Stimulated activated CD4-positive, alpha-beta T cell treated with anti-CD3 and anti-CD28 coated beads, Interleukin-1b, Interleukin-23, amount 100 ng/mL, for 4 hours (primary cell): ENCODE results near the gene NF2.

ENCODE experiments used
- DNase-seq, 2 donors: peaks; one replicate each; pipeline ENCODE4 v3.0.0-alpha.2; 2020; ENCODE audit warnings: low read depth in 2 of 2

The NF2 gene

GRCh38 chr22:29702000-29702930 is 98.8 kb downstream of the NF2 start:
- DNase-seq = no peak

DNA sequence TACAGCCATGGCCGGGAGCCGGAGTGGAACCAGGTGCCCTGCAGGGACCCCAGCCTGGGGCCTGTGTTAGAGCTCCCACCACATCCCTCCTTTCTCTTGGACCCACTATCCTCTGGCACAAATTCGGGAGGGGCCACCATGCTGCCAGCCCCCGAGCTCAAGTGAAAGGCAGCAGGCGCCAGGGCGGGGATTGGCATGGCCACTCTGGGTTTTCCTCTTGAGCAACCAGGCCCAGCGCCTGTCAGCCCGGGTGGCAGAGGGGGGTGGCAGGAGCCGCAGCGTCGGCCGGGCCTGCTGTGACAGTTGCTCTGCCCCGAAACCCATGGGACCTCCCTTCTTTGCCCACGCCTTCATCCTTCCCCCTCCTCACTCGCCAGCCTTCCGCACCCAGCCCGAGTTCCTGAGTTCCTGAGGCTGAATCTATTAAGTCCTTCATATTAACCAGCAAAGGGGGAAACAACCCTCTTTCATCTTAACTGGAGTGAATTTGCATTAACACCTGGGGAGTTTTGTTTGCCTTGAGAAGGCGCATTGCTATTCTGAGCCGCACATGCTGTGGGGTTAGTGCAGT is 99.6 kb downstream of the NF2 start:
- no peak for DNase-seq

- no peak for DNase-seq
Measured at GRCh38 chr22:29703569-29704195, 100.2 kb downstream of the NF2 start.

DNA sequence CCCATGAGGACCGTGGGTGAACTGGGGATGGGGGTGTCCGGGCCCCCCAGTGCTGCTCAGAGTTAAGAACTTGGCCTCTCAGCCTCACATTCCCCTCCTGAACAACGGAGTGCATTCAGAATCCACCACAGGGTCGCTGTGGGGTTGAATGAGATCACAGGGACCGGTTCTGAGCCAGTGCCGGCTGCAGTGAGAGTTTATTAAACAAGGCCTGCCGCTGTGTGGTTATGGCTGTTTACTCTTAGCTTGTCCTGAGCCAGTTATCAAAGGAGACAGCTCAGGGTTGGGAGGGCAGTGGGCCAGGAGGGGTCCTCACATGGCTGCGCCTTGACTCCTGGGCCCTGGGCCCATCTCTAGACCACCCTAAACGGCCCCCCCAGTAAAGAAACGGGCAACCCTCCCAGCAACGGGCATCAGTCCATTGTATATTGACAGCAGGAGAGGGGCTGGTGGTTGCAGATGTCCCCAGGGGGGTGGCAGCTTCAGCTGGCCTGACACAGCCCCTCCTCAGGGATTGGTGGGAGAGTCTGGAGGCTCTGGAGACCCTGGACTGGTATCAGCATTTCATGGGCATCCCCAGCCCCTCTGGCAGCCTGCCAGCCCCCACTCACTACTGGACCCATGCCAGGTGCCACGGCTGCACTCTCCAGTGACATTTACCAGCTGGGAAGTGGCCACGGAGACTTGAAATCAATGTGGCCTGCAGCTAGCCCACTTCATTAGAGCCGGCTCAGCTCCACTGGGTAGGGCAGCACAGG is 101.3 kb downstream of the NF2 start:
- no peak for DNase-seq

GRCh38 chr22:29705651-29706050 is 102.2 kb downstream of the NF2 start:
- no peak for DNase-seq

- DNase-seq = no peak
Measured at GRCh38 chr22:29706486-29706885, 103.1 kb downstream of the NF2 start.

- no peak for DNase-seq
Measured at GRCh38 chr22:29707010-29707409, 103.6 kb downstream of the NF2 start.

GRCh38 chr22:29707471-29707870 is 104.0 kb downstream of the NF2 start:
- DNase-seq = no peak

GRCh38 chr22:29710193-29710592 is 106.8 kb downstream of the NF2 start:
- no peak for DNase-seq

DNA sequence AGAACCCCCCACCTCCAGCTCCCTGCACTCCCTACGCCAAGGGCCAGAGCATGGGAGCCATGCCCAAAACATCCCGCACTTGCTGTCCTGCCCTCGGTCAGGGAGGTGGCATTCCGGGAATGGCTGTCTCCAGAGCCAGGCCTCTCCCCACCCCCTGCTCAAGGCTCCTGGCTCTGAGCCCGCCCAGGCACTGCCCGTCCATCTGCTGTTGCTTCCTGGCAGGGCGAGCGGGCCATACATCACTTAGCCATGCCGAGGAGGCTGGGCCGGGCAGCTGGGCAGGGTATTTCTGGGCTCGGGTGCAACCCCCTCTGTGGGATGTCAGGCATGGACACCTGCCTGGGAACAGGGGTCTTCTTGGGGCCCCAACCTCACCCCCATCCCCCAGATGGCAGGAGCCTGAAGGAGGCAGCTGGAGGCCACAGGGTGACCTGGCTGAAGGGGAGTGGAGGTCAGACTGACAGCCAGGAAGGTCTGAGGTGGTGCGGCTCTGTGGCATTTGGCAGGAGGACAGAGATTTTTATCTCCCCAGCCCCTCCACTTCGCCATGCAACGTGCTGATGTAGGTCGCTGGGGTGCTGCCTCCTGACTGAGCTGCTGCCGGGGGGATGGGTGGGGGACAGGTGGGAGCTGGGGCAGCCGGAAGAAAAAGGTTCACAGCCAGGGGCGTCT is 107.6 kb downstream of the NF2 start:
- DNase-seq = no peak

GRCh38 chr22:29712119-29712518 is 108.7 kb downstream of the NF2 start:
- DNase-seq = no peak

DNA sequence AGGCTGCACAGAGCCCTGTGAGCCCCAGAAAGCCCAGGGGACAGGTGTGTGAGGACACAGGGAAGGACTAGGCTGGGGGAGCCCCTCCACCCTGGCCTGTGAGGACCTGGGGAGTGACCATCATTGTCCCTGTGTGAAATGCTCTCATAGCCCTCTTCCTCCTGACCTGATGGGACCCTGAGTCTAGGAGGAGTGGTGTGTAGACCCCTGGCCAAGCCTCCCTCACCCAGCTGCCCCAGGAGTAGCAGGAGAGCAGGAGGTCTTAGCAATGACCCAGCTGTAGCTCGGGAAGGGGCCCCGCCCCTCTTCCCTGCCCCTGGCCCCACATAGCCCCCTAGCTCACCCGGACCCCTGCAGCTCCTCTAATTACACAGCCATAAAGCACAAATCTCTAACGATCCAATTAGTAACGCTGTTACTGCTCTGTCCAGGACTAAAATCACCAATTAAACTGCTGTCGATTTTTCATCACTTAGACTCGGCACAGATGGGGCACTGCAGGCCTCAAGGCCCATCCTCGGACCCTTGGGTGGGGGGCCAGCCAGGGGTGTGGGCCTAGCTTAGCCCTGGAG is 109.8 kb downstream of the NF2 start:
- no peak for DNase-seq

GRCh38 chr22:29715240-29715639 is 111.8 kb downstream of the NF2 start:
- no peak for DNase-seq

DNA sequence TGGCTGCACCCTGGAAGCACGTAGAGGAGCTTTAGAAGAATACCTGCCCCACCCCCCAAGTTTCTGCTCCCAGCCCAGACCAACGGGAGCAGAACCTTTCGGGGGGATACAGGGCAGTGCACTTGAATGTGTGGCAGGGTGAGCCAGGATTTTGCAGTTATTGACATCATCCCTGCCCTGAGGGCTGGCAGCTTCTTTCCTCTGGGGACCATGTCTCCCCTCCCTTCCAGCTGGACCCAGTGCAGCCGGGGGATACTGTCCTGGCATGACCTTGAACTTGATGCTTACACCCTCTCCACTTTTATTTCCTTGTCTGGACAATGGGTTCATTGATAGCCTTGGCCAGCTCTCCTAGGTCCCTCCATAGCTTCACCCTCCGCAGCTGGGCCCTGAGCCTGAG is 112.3 kb downstream of the NF2 start:
- DNase-seq = no peak

GRCh38 chr22:29716814-29717545 is 113.5 kb downstream of the NF2 start:
- DNase-seq = no peak

DNA sequence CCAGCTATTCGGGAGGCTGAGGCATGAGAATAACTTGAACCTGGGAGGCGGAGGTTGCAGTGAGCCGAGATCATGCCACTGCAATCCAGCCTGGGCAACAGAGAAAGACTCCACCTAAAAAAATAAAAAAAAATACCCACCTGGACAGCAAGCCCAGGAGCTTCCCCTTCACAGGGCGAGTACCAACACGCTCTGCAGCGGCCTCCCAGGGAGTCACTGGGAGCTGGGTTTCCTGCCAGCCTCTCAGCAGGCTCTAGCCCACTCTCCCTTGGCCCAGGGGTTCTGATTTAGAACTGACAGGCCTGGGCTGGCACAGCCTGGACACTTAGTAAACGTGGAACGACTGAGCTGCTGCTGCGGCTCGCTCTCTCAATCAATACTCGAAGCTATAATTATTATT is 114.4 kb downstream of the NF2 start:
- no peak for DNase-seq

DNA sequence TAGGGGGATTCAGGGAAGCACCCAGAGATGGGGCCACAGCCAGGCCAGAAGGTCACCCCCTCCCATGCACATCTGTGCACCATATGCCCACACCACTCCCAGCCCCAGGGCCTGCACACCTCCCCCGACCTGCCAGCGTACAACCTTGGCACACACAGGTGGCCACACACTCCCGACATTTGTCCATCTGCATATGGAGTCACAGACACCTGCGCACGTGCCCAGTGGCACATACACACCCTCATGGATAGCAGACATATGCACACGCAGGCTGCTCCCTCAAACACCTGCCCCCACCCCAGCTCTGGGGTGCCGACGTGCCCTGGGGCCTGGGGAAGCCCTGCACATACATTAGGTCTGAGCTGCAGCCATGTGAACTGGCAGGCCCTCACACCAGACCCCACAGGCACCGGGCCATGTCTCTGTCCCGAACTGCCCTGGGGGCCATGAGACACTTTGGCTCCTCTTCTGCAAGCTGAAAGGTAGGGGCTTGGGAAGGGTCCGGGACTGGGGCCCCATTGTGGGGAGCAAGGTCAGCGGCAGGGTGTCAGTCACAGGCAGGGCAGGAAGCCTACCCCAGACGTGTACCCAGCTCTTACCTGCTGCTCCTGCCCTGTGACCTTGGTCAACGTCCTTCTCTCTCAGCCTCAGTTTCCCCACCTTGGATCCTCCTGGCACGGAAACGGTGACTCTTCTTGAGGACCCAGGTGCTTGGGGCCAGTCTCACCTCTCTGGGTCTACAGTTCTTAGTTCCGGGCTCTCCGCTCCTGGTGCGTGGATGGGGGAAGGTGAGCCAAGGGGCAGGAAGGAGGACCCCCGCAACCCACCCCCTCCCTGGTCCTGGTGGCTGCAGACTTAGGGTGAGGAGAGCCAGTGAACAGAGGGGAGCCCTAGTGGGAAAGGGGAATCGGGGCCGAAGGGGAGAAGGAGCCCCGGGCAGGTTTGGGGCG is 115.8 kb downstream of the NF2 start:
- DNase-seq = no peak

GRCh38 chr22:29719899-29720645 is 116.6 kb downstream of the NF2 start, which contains the start of gene CABP7:
Gene CABP7 (plus strand): TSS chr22:29720003. CDS start chr22:29720425, 422 bp downstream.
- no peak for DNase-seq
